ENCODE measurements around the gene RUNX3.
A peak's percentile ranks its signal among the peaks of the same experiment; 100 is the strongest.

Gene RUNX3

GRCh38 chr1:24964811-24965570 lies 34.9 kb upstream of the RUNX3 start:
- Histone ChIP-seq H2BK5ac (ENCODE audit: low read depth, low read length, poor library complexity) (no peak overlapping the region), H2BK120ac (ENCODE audit: insufficient read depth, low read length, poor library complexity) (no peak overlapping the region)

GRCh38 chr1:24963943-24964693 lies 34.0 kb upstream of the RUNX3 start:
- no CpG with 5 or more reads among the region's 23 CpGs for WGBS (ENCODE audit: extremely low coverage, insufficient coverage, insufficient read length)

More at GRCh38 chr1:24964811-24965570, 34.9 kb upstream of the RUNX3 start:
- no peak overlapping the region for H3K4ac ChIP-seq (ENCODE audit: low read depth, low read length)
- H4K12ac ChIP-seq (ENCODE audit: low read depth, low read length), result no peak overlapping the region
- no peak overlapping the region for H3K27ac ChIP-seq (ENCODE audit: low read depth, low read length)
- H4K8ac ChIP-seq (ENCODE audit: low read depth, low read length), result no peak overlapping the region
- no CpG with 5 or more reads among the region's 32 CpGs for WGBS (ENCODE audit: extremely low coverage, insufficient coverage, insufficient read length)
- H3K9ac ChIP-seq (ENCODE audit: low read length), result no peak overlapping the region
- H2AK5ac ChIP-seq (ENCODE audit: low read length), result peak overlapping the region; percentile 31
- H3K4me2 ChIP-seq (ENCODE audit: low read length), result no peak overlapping the region
- no peak overlapping the region for H4K91ac ChIP-seq (ENCODE audit: low read depth, low read length)
- H2AFZ ChIP-seq (ENCODE audit: insufficient read depth, low read length, poor library complexity), result no peak overlapping the region
- H3K79me2 ChIP-seq (ENCODE audit: control insufficient read depth, insufficient read depth, low read length, poor library complexity), result no peaks in the 10 kb centered on the region
- H3K27me3 ChIP-seq (ENCODE audit: insufficient read depth, low read length), result no peaks in the 10 kb centered on the region
- H3K23ac ChIP-seq (ENCODE audit: low read length), result no peak overlapping the region
- no peak overlapping the region for H2BK12ac ChIP-seq (ENCODE audit: low read length)
- peaks cover under 1 to 2% of the 10 kb centered on the region in 2 experiments for H3K4me1 ChIP-seq (ENCODE audit: control insufficient read depth in 1 of 2, insufficient read depth in 2 of 2, low read length in 2 of 2)
- H3K4me3 ChIP-seq (ENCODE audit: low read depth, low read length), result no peak overlapping the region
- H3K79me1 ChIP-seq (ENCODE audit: low read length), result no peaks in the 10 kb centered on the region
- H3K18ac ChIP-seq (ENCODE audit: low read length), result no peak overlapping the region
- no peak overlapping the region for H3K14ac ChIP-seq (ENCODE audit: low read length)
- H3K36me3 ChIP-seq (ENCODE audit: control insufficient read depth in 1 of 2, insufficient read depth in 2 of 2, low read length in 2 of 2), result no peaks in the 10 kb centered on the region
- H3K9me3 ChIP-seq (ENCODE audit: insufficient read depth, low read depth, low read length), result no peaks in the 10 kb centered on the region
- DNase-seq, result no peak

GRCh38 chr1:24963099-24963872 lies 33.2 kb upstream of the RUNX3 start:
- WGBS (ENCODE audit: extremely low coverage, insufficient coverage, insufficient read length), result no CpG with 5 or more reads among the region's 9 CpGs
- Histone ChIP-seq H4K12ac (ENCODE audit: low read depth, low read length) (no peak overlapping the region), H3K9me3 (ENCODE audit: insufficient read depth, low read depth, low read length) (no peaks in the 10 kb centered on the region), H3K79me2 (ENCODE audit: control insufficient read depth, insufficient read depth, low read length, poor library complexity) (no peaks in the 10 kb centered on the region), H3K18ac (ENCODE audit: low read length) (no peak overlapping the region), H2AFZ (ENCODE audit: insufficient read depth, low read length, poor library complexity) (no peak overlapping the region), H3K27me3 (ENCODE audit: insufficient read depth, low read length) (no peaks in the 10 kb centered on the region), H2BK12ac (ENCODE audit: low read length) (no peak overlapping the region), H3K14ac (ENCODE audit: low read length) (no peak overlapping the region), H2BK5ac (ENCODE audit: low read depth, low read length, poor library complexity) (no peak overlapping the region), H3K36me3 (ENCODE audit: control insufficient read depth in 1 of 2, insufficient read depth in 2 of 2, low read length in 2 of 2) (no peaks in the 10 kb centered on the region), H3K4me2 (ENCODE audit: low read length) (no peak overlapping the region), H2BK120ac (ENCODE audit: insufficient read depth, low read length, poor library complexity) (no peak overlapping the region), H4K8ac (ENCODE audit: low read depth, low read length) (no peak overlapping the region), H3K4ac (ENCODE audit: low read depth, low read length) (no peak overlapping the region), H4K91ac (ENCODE audit: low read depth, low read length) (no peak overlapping the region), H3K27ac (ENCODE audit: low read depth, low read length) (no peak overlapping the region), H3K79me1 (ENCODE audit: low read length) (peaks cover 3% of the 10 kb centered on the region), H3K23ac (ENCODE audit: low read length) (no peak overlapping the region), H3K4me1 (ENCODE audit: control insufficient read depth in 1 of 2, insufficient read depth in 2 of 2, low read length in 2 of 2) (peaks cover 10% of the 10 kb centered on the region in 2 experiments), H3K4me3 (ENCODE audit: low read depth, low read length) (no peak overlapping the region), H3K9ac (ENCODE audit: low read length) (no peak overlapping the region), H2AK5ac (ENCODE audit: low read length) (no peak overlapping the region)
- DNase-seq, result no peak

More at GRCh38 chr1:24963943-24964693, 34.0 kb upstream of the RUNX3 start:
- Histone ChIP-seq H3K4ac (ENCODE audit: low read depth, low read length) (no peak overlapping the region), H2AFZ (ENCODE audit: insufficient read depth, low read length, poor library complexity) (no peak overlapping the region), H3K4me1 (ENCODE audit: control insufficient read depth in 1 of 2, insufficient read depth in 2 of 2, low read length in 2 of 2) (peaks cover 9% of the 10 kb centered on the region in 2 experiments), H3K23ac (ENCODE audit: low read length) (no peak overlapping the region), H3K14ac (ENCODE audit: low read length) (no peak overlapping the region), H3K27ac (ENCODE audit: low read depth, low read length) (no peak overlapping the region), H2BK12ac (ENCODE audit: low read length) (no peak overlapping the region), H4K8ac (ENCODE audit: low read depth, low read length) (no peak overlapping the region), H3K4me3 (ENCODE audit: low read depth, low read length) (no peak overlapping the region), H3K9me3 (ENCODE audit: insufficient read depth, low read depth, low read length) (no peaks in the 10 kb centered on the region), H3K9ac (ENCODE audit: low read length) (no peak overlapping the region), H3K36me3 (ENCODE audit: control insufficient read depth in 1 of 2, insufficient read depth in 2 of 2, low read length in 2 of 2) (no peaks in the 10 kb centered on the region), H2BK120ac (ENCODE audit: insufficient read depth, low read length, poor library complexity) (no peak overlapping the region), H3K4me2 (ENCODE audit: low read length) (no peak overlapping the region), H3K27me3 (ENCODE audit: insufficient read depth, low read length) (no peaks in the 10 kb centered on the region), H3K79me1 (ENCODE audit: low read length) (peaks cover 3% of the 10 kb centered on the region), H2AK5ac (ENCODE audit: low read length) (no peak overlapping the region), H2BK5ac (ENCODE audit: low read depth, low read length, poor library complexity) (no peak overlapping the region), H4K91ac (ENCODE audit: low read depth, low read length) (no peak overlapping the region), H3K18ac (ENCODE audit: low read length) (no peak overlapping the region), H3K79me2 (ENCODE audit: control insufficient read depth, insufficient read depth, low read length, poor library complexity) (no peaks in the 10 kb centered on the region), H4K12ac (ENCODE audit: low read depth, low read length) (no peak overlapping the region)
- DNase-seq, result no peak

Data from trophoblast cell (in vitro differentiated cells and primary cell).